HepG2 (cell line): ENCODE data around the gene CHKA. TPM values are rescaled to one million over a fixed set of nuclear protein-coding genes. Genes with fewer than 3 reads are reported as not detected.

Source experiments
- ATF2 ChIP-seq: sonication (generic); formaldehyde crosslinking; IDR thresholded peaks from 2 replicates; pipeline ENCODE4 v1.4.0; 2020; ENCODE audit warnings: missing genetic modification reagents
- ATF5 ChIP-seq: sonication (generic); formaldehyde crosslinking; IDR thresholded peaks from 2 replicates; pipeline ENCODE4 v1.4.0; 2020; ENCODE audit warnings: mild to moderate bottlenecking, low read depth, missing genetic modification reagents
- CENPX ChIP-seq: sonication (generic); formaldehyde crosslinking; IDR thresholded peaks from 2 replicates; pipeline ENCODE4 v1.9.0; 2021; ENCODE audit warnings: mild to moderate bottlenecking, missing genetic modification reagents, moderate library complexity
- E2F2 ChIP-seq: sonication (generic); formaldehyde crosslinking; IDR thresholded peaks from 2 replicates; pipeline ENCODE4 v1.4.0; 2020; ENCODE audit warnings: missing genetic modification reagents, borderline replicate concordance
- ESRRA ChIP-seq: sonication (generic); formaldehyde crosslinking; IDR thresholded peaks from 2 replicates; pipeline ENCODE4 v1.5.1; 2020; ENCODE audit warnings: mild to moderate bottlenecking, low read depth, missing genetic modification reagents
- FOXK2 ChIP-seq: fragments of 450-650 bp; IDR thresholded peaks from 2 replicates; pipeline ENCODE4 v1.6.1; 2016
- MIXL1 ChIP-seq: IDR thresholded peaks from 2 replicates; pipeline ENCODE4 v1.6.1; 2016
- MYNN ChIP-seq: sonication (generic); formaldehyde crosslinking; IDR thresholded peaks from 2 replicates; pipeline ENCODE4 v1.4.0; 2020; ENCODE audit warnings: mild to moderate bottlenecking, low read depth, missing genetic modification reagents
- NCOA1 ChIP-seq: sonication (generic); formaldehyde crosslinking; IDR thresholded peaks from 2 replicates; pipeline ENCODE4 v1.9.0; 2021; ENCODE audit warnings: missing genetic modification reagents
- NFATC3 ChIP-seq: sonication (generic); formaldehyde crosslinking; IDR thresholded peaks from 2 replicates; pipeline ENCODE4 v1.5.1; 2020; ENCODE audit warnings: mild to moderate bottlenecking, missing genetic modification reagents
- PTBP1 ChIP-seq: fragments of 200-400 bp; formaldehyde crosslinking; IDR thresholded peaks from 2 replicates; pipeline ENCODE4 v1.6.1; 2018; ENCODE audit warnings: low read length, low read depth; ENCODE audit not compliant: poor library complexity, severe bottlenecking
- SOX6 ChIP-seq, 2 experiments: fragments of 450-650 bp in 1 of 2; sonication (generic) in 1 of 2; formaldehyde crosslinking in 1 of 2; IDR thresholded peaks; 2 replicates each; pipeline versions ENCODE4 v1.4.0 to v1.6.1; 2017 to 2020; ENCODE audit warnings: antibody characterized with exemption in 1 of 2, mild to moderate bottlenecking in 1 of 2, missing genetic modification reagents in 1 of 2
- TIGD3 ChIP-seq: sonication (generic); formaldehyde crosslinking; IDR thresholded peaks from 2 replicates; pipeline ENCODE4 v1.5.1; 2020; ENCODE audit warnings: mild to moderate bottlenecking, missing genetic modification reagents, borderline replicate concordance
- ZBTB7A ChIP-seq: sonication (generic); formaldehyde crosslinking; IDR thresholded peaks from 2 replicates; pipeline ENCODE4 v1.8.0; 2022; ENCODE audit warnings: mild to moderate bottlenecking, missing genetic modification reagents
- ZFYVE20 ChIP-seq: sonication (generic); formaldehyde crosslinking; IDR thresholded peaks from 2 replicates; pipeline ENCODE4 v1.8.0; 2023; ENCODE audit warnings: low read depth, mild to moderate bottlenecking, moderate library complexity, missing genetic modification reagents, borderline replicate concordance
- ZKSCAN8 ChIP-seq: IDR thresholded peaks from 2 replicates; pipeline ENCODE4 v1.6.1; 2016; ENCODE audit warnings: borderline replicate concordance, missing genetic modification reagents, missing compliant biosample characterization
- ZNF101 ChIP-seq: sonication (generic); formaldehyde crosslinking; IDR thresholded peaks from 2 replicates; pipeline ENCODE4 v1.4.0; 2020; ENCODE audit warnings: mild to moderate bottlenecking, low read depth, missing genetic modification reagents, borderline replicate concordance
- ZNF3 ChIP-seq: IDR thresholded peaks from 2 replicates; pipeline ENCODE4 v1.7.0; 2017; ENCODE audit warnings: inconsistent platforms
- ZNF326 ChIP-seq: sonication (generic); formaldehyde crosslinking; IDR thresholded peaks from 2 replicates; pipeline ENCODE4 v1.4.0; 2020; ENCODE audit warnings: missing genetic modification reagents, borderline replicate concordance
- ZNF619 ChIP-seq: sonication (generic); formaldehyde crosslinking; IDR thresholded peaks from 2 replicates; pipeline ENCODE4 v1.4.0; 2020; ENCODE audit warnings: mild to moderate bottlenecking, missing genetic modification reagents
- ZNF639 ChIP-seq: conservative IDR thresholded peaks from 2 replicates; pipeline ENCODE4 v1.6.1; 2018; ENCODE audit warnings: missing genetic modification reagents
- ZNF703 ChIP-seq: sonication (generic); formaldehyde crosslinking; IDR thresholded peaks from 2 replicates; pipeline ENCODE4 v1.5.1; 2020; ENCODE audit warnings: missing genetic modification reagents, mild to moderate bottlenecking, moderate library complexity, borderline replicate concordance
- ZSCAN9 ChIP-seq: IDR thresholded peaks from 2 replicates; pipeline ENCODE4 v1.6.1; 2016; ENCODE audit warnings: borderline replicate concordance
- ZUFSP ChIP-seq: sonication (generic); formaldehyde crosslinking; IDR thresholded peaks from 2 replicates; pipeline ENCODE4 v1.9.0; 2021; ENCODE audit warnings: missing genetic modification reagents, mild to moderate bottlenecking, borderline replicate concordance
- polyA plus RNA-seq, 8 experiments: library from polyadenylated mRNA; depleted of rRNA in 3 of 8; stranded (reverse) in 7 of 8; unstranded in 1 of 8; fragments of >200 nt; fragmentation: Illumina TruSeq in 4 of 8; extraction: Trizol in 4 of 8; gene quantifications; 2 replicates each; pipeline versions ENCODE4 v1.2.1 to v1.2.3, GENCODE V29; 2011 to 2016; ENCODE audit warnings: low read depth in 4 of 8, missing spikeins in 1 of 8, mixed read lengths in 1 of 8; ENCODE audit not compliant: insufficient read depth in 1 of 8
- total RNA-seq, 5 experiments: library from RNA; depleted of rRNA; stranded (reverse); fragments of >200 nt; fragmentation: Illumina TruSeq; extraction: Trizol; gene quantifications; 2 replicates each; pipeline ENCODE4 v1.2.3, GENCODE V29; 2016; ENCODE audit warnings: low read depth in 1 of 5

CHKA gene
- total and polyA plus RNA-seq, 2 of the 13 experiments (the other 11 are each of a cell fraction or from before 2014, with no cell fraction given): 71.6 to 92.7 TPM

GRCh38 chr11:68137833-68138232, 16.6 kb upstream of the CHKA start (continued):
- TF ChIP-seq ZNF101 (CRISPR knock-in tag) (no peak), MIXL1 (CRISPR knock-in tag) (peak; percentile 45; the same call in 1 of the 2 replicates), PTBP1 (no peak), ZSCAN9 (CRISPR knock-in tag) (no peak; the same call in 1 of the 2 replicates), ZBTB7A (CRISPR knock-in tag) (no peak), FOXK2 (no peak), CENPX (CRISPR knock-in tag) (no peak), E2F2 (CRISPR knock-in tag) (no peak), ZNF326 (CRISPR knock-in tag) (no peak), NCOA1 (no peak), MYNN (no peak), ZFYVE20 (CRISPR knock-in tag) (no peak), ZNF619 (CRISPR knock-in tag) (no peak), ZUFSP (CRISPR knock-in tag) (no peak), ATF5 (CRISPR knock-in tag) (no peak), SOX6 (IDR thresholded peaks at IDR 0.05) (no peak), SOX6 (CRISPR knock-in tag; IDR thresholded peaks at IDR 0.05) (0 out of 2 replicates have a peak, but pooled peaks have one; percentile 15), ZNF703 (CRISPR knock-in tag) (no peak), ZNF639 (CRISPR knock-in tag) (no peak), ESRRA (CRISPR knock-in tag) (no peak), ATF2 (no peak), ZNF3 (peak; percentile 40; the same call in 1 of the 2 replicates), TIGD3 (no peak), NFATC3 (CRISPR knock-in tag) (no peak), ZKSCAN8 (CRISPR knock-in tag) (no peak)
